SK-N-SH treated with all-trans-retinoic acid at 6 μM for 48 hours (cell line): ENCODE measurements around the gene RNU1-3.
"Not testable (repeated sequence)": the region's sequence is repeated elsewhere in the genome, so short reads cannot be mapped to it uniquely, and the experiment has no call there.

ENCODE experiments used
- ATAC-seq: fragments of 200-7000 bp; cut with Tn5 transposase; 3 replicates; pipeline ENCODE4 v1.9.1; 2020; ENCODE audit warnings: mild to moderate bottlenecking, moderate library complexity
- ESRRG ChIP-seq: fragments of 250-450 bp; sonication (Bioruptor Pico); IDR thresholded peaks from 2 replicates; pipeline ENCODE4 v1.6.1; 2021; ENCODE audit warnings: mild to moderate bottlenecking
- ZC3H10 ChIP-seq: fragments of 250-450 bp; sonication (Bioruptor Pico); IDR thresholded peaks from 2 replicates; pipeline ENCODE4 v1.5.1; 2021; ENCODE audit warnings: mild to moderate bottlenecking, moderate library complexity
- TF ChIP-seq, protein P1 (sequence below): fragments of 250-450 bp; sonication (Bioruptor Pico); IDR thresholded peaks from 2 replicates; pipeline ENCODE4 v1.8.0; 2020; ENCODE audit warnings: mild to moderate bottlenecking, moderate library complexity, borderline replicate concordance

Gene RNU1-3

DNA sequence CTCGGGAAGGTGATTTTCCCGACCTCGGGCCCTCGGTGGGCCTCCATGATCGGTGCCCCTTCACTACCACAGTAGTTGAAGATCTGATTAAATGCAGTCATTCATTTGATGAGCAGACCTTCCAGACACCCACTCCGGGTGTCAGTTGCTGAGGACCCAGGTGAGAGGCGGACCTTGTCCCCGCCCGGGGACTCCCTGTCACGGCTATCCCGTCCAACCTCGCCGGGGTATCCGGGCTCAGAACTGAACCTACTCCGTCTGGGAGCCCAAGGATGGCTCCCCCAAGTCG, 22.6 kb downstream of the RNU1-3 start:
- no peak; the same call in 1 of the 3 replicates for ATAC-seq
- TF ChIP-seq ZC3H10 (CRISPR knock-in tag), result no peak
- TF ChIP-seq, protein P1, sequence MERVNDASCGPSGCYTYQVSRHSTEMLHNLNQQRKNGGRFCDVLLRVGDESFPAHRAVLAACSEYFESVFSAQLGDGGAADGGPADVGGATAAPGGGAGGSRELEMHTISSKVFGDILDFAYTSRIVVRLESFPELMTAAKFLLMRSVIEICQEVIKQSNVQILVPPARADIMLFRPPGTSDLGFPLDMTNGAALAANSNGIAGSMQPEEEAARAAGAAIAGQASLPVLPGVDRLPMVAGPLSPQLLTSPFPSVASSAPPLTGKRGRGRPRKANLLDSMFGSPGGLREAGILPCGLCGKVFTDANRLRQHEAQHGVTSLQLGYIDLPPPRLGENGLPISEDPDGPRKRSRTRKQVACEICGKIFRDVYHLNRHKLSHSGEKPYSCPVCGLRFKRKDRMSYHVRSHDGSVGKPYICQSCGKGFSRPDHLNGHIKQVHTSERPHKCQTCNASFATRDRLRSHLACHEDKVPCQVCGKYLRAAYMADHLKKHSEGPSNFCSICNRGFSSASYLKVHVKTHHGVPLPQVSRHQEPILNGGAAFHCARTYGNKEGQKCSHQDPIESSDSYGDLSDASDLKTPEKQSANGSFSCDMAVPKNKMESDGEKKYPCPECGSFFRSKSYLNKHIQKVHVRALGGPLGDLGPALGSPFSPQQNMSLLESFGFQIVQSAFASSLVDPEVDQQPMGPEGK (CRISPR knock-in tag), result no peak

GRCh38 chr1:16643476-16644192, 23.1 kb downstream of the RNU1-3 start:
- peak; percentile 56 for ATAC-seq
- TF ChIP-seq ESRRG (CRISPR knock-in tag), result 0 out of 2 replicates have a peak, but pooled peaks have one; percentile 42

- ATAC-seq, result not testable (repeated sequence)
These were observed 23.7 kb downstream of the RNU1-3 start for GRCh38 chr1:16643001-16643411.

- not testable (repeated sequence) for ATAC-seq
These were observed 24.5 kb downstream of the RNU1-3 start for GRCh38 chr1:16642025-16642966.

- not testable (repeated sequence) for ATAC-seq
These were observed 25.4 kb downstream of the RNU1-3 start for GRCh38 chr1:16641159-16641975.

DNA sequence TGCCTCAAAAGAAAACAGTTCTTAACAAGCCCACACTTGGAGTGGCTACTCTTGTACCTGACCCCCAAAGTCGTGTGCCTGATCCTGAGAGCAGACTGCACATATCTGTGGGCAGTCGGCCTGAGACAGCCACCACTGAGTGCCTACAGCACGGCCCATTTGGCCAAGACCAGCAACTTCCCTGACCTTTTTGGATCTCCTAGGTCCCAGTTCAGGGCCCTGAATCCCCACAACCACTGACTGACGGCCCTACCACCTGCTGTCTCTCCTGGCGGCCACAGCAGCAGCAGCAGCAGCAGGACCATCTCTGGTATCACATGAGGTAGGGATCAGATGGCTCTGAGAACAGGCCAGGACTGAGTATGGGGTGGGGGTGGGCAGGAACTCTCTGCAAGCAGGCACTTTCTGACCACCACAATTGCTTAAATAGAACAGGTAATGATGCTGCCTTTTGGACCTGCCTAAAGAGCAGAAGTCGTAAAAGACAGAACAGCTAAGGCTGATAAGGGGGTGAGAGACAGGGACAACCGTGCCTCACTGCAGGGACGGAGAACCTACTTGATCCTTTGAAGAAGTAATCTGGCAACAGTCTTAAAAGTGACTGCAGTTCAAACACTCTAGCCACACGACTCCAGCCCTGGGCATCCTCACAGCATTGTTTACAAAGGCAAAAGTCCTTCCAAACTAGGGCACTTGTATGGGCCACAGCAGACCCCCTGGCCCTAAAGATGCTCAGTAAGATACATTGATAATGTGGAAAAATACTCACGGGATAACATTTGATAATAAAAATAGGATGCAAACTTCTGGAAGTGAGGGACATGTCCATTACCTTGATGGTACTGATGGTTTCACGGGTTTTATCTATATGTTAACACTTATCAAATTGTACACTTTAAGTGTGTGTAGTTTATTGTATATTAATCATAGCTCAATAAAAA, 27.4 kb downstream of the RNU1-3 start:
- not testable (repeated sequence) for ATAC-seq

DNA sequence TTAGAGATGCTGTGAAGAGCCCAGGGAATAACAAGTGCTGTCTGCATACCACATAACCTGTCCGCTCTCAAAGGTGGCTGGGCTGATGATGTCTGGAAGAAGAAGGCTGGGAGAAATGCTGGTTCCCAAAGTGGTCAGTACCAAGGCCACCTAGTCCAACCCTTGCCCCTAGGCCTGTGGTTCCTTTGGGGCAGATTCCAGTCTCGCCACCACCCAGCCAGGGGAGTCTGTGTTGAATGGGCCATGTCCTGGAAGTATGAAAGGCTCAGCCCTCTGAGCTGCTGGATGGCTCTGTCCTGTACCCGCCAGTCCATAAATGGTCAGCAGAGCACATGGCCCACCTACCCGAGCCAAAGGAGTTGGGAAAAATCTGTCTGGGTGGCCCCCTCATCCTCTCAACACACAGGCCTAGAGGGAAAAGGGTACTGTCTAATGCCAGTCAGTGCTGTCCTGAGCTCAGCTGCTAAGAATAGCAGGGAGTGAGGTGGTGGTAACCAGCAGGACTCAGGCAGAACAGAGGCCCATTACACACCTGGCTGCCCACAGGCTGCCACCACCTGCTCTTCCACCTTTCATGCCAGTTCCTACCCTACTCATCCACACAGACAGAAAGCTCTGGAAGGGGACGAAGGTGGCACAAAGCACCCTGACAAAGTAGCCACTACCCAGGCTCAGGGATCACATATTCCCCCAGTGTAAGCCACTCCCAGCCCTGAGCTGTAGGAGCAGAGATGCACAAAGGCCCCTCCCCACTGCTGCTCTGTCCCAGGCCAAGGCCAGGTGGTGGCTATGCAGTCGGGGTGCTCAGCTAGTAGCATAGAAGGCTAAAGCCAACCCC, 28.6 kb downstream of the RNU1-3 start:
- ATAC-seq, result not testable (repeated sequence)

DNA sequence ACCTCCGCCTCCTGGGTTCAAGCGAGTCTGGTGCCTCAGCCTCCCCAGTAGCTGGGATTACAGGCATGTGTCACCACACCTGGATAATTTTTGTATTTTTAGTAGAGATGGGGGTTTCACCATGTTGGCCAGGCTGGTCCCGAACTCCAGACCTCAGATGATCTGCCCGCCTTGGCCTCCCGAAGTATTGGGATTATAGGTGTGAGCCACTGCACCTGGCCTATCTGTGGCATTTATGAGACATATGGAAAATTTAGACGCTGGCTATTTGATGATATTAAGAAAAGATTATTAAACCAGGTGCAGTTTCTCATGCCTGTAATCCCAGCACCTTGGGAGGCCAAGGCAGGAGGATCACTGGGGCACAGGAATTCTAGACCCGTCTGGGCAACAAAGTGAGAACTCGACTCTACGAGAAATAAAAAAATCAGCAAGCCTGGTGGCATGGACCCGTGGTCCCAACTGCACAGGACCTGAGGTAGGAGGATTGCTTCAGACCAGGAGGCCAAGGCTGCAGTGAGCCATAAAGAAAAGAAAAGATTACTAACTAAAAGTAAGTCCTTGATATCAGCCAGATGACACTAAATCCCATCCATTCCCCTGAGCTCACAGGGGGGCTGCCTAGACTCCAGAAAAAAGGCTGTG, 30.1 kb downstream of the RNU1-3 start:
- not testable (repeated sequence) for ATAC-seq

GRCh38 chr1:16635959-16636358, 30.8 kb downstream of the RNU1-3 start:
- not testable (repeated sequence) for ATAC-seq

DNA sequence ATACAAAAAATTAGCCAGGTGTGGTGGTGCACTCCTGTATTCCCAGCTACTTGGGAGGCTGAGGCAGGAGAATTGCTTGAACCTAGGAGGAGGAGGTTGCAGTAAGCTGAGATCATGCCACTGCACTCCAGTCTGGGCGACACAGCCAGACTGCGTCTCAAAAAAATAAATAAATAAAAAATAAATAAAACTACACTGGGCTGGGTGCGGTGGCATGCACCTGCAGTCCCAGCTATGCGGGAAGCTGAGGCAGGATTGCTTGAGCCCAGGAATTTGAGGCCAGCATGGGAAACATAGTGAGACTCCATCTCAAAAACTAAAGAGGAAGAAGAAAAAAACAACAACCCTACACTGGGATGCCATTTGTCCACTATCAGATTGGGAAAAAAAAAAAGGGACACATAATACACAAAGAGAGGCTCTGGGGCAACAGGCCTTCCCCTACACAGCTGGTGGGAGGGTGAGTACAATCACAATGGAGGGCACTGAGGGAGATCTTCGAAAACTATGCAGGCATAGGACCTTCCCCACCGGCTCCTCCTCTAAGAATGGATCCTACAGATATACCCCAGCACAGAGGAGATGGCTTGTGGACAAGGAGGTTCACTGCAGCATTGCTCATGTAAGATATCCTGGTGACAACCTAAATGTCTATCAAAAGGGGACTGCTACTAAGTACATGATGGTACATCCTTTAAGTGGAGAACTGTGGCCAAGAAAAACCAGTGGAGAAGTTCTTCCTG, 33.0 kb downstream of the RNU1-3 start:
- not testable (repeated sequence) for ATAC-seq

DNA sequence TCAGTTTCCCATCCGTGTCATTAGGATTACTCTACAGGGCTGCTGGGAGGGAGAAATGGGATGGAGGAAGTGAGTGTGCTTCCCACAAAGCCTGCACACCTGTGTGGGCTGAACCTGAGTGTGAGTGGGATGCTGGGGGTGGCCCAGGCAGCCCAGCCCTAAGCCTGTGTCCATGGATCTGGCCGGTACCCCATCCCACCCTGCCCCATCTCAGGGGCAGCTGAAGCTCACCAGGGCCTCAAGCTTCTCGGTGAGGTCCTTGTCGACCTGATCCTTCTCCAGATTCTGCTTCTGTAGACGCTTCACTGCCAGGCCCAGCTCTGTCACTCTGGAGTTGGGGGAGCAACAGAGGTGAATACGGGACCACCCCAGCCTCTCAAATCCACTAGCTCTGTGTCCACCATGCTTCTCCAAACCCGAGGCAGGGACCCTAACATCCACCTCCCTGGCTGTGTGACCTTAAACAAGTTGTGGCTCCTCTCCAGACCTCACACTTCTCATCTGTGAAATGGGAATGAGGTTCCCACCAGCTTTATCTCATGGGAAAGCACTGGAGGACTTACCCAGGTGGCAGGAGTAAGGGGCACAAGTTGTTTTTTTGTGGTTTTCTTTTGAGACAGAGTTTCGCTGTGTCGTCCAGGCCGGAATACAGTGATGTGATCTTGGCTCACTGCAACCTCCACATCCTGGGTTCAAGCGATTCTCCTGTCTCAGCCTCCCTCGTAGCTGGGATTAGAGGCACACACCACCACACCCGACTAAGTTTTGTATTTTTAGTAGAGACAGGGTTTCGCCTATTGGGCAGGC, 34.5 kb downstream of the RNU1-3 start:
- not testable (repeated sequence) for ATAC-seq
